Measurements from ENCODE around the gene SPPL2C.

- TF ChIP-seq CTCF (IDR thresholded peaks at IDR 0.05), result no peak
- TF ChIP-seq POLR2AphosphoS5 (IDR thresholded peaks at IDR 0.05), result no peak
- TF ChIP-seq POLR2A (IDR thresholded peaks at IDR 0.05), result no peak
Measured at GRCh38 chr17:45837603-45838002, 7.1 kb upstream of the SPPL2C start.

Data from gastroesophageal sphincter (tissue), 3 donors.